T-cell (primary cell): ENCODE results near the gene IL22RA2. TPM values are rescaled to one million over a fixed set of nuclear protein-coding genes. Genes with fewer than 3 reads are reported as not detected.
A peak's percentile ranks its signal among the peaks of the same experiment; 100 is the strongest.

Experiments used
- ATAC-seq, 4 experiments: fragments of 200-7000 bp in 3 of 4; fragments of 150-1000 bp in 1 of 4; cut with Tn5 transposase; replicated peaks in 1 of 4; 1 replicate in 3 of 4; 2 replicates in 1 of 4; pipeline ENCODE4 v1.10.0; 2021; ENCODE audit warnings: moderate library complexity in 3 of 4, mild to moderate bottlenecking in 2 of 4, moderate number of reproducible peaks in 1 of 4
- CTCF ChIA-PET, 2 donors: fragments of 300-600 bp; sonication (Branson Sonifier 250); formaldehyde crosslinking; loops; one replicate each; lab custom pipeline; 2022; ENCODE audit warnings: antibody characterized with exemption in 2 of 2; lab: Charles Lee
- POLR2A ChIA-PET, 2 donors: fragments of 300-600 bp; sonication (Branson Sonifier 250); formaldehyde crosslinking; loops; one replicate each; lab custom pipeline; 2022; ENCODE audit warnings: antibody characterized with exemption in 2 of 2; lab: Charles Lee
- DNase-seq, 35 experiments: peaks; one replicate each; pipeline versions ENCODE4 v3.0.0 to v3.0.0-alpha.2; 2013 to 2023
- H3K27ac ChIP-seq: one replicate; pipeline ENCODE4 v1.5.1; 2013; ENCODE audit warnings: low read length
- H3K27me3 ChIP-seq, 2 experiments: replicated peaks in 1 of 2; 1 replicate in 1 of 2; 2 replicates in 1 of 2; pipeline versions ENCODE4 v1.6.1 to v1.7.0; 2013; ENCODE audit warnings: low read length in 1 of 2, mixed read lengths in 1 of 2; ENCODE audit not compliant: control insufficient read depth in 2 of 2, insufficient read depth in 2 of 2; ENCODE audit errors: extremely low read depth in 1 of 2
- H3K36me3 ChIP-seq, 2 donors: 1 replicate in 1 of 2; 2 replicates in 1 of 2; pipeline versions ENCODE4 v1.6.1 to v1.7.0; 2013; ENCODE audit warnings: low read length in 1 of 2; ENCODE audit not compliant: control insufficient read depth in 2 of 2, insufficient read depth in 1 of 2; ENCODE audit errors: extremely low read depth in 1 of 2
- H3K4me1 ChIP-seq, 2 experiments: 1 replicate in 1 of 2; 2 replicates in 1 of 2; pipeline versions ENCODE4 v1.6.1 to v1.7.0; 2013; ENCODE audit warnings: low read length in 2 of 2, mixed read lengths in 1 of 2; ENCODE audit not compliant: insufficient read depth in 2 of 2, control insufficient read depth in 1 of 2; ENCODE audit errors: extremely low read depth in 1 of 2
- H3K4me3 ChIP-seq, 2 donors: 1 replicate in 1 of 2; 2 replicates in 1 of 2; pipeline versions ENCODE4 v1.5.1 to v1.7.0; 2013; ENCODE audit warnings: mild to moderate bottlenecking in 2 of 2, low read length in 1 of 2, moderate library complexity in 1 of 2; ENCODE audit not compliant: control insufficient read depth in 1 of 2; ENCODE audit errors: extremely low read depth in 1 of 2
- H3K9me3 ChIP-seq: 2 replicates; pipeline ENCODE4 v1.7.0; 2013
- H3K27ac Mint-ChIP-seq, 2 donors: one replicate each; pipeline ENCODE4 v1.8.0; 2020 to 2021; ENCODE audit warnings: mild to moderate bottlenecking in 2 of 2, mixed read lengths in 2 of 2
- H3K27me3 Mint-ChIP-seq, 2 donors: one replicate each; pipeline ENCODE4 v1.8.0; 2021 to 2022; ENCODE audit warnings: mixed read lengths in 2 of 2
- H3K36me3 Mint-ChIP-seq: one replicate; pipeline ENCODE4 v1.8.0; 2021; ENCODE audit warnings: mixed read lengths
- H3K4me1 Mint-ChIP-seq, 3 donors: one replicate each; pipeline ENCODE4 v1.8.0; 2020 to 2022; ENCODE audit warnings: mixed read lengths in 3 of 3, mild to moderate bottlenecking in 1 of 3
- H3K4me3 Mint-ChIP-seq, 3 donors: one replicate each; pipeline ENCODE4 v1.8.0; 2020 to 2022; ENCODE audit warnings: mild to moderate bottlenecking in 3 of 3, mixed read lengths in 3 of 3, moderate library complexity in 3 of 3
- H3K9me3 Mint-ChIP-seq, 3 donors: one replicate each; pipeline ENCODE4 v1.8.0; 2020 to 2022; ENCODE audit warnings: mixed read lengths in 3 of 3
- WGBS: methylation state at CpG from one replicate; pipeline ENCODE4 v1.1.5; 2013; ENCODE audit warnings: missing lambda C conversion rate; ENCODE audit not compliant: insufficient coverage; 5-methylcytosine and 5-hydroxymethylcytosine counted together
- total RNA-seq, 35 experiments: library from RNA in 6 of 35; stranded (reverse) in 6 of 35; fragments of 120-200 nt in 1 of 35; gene quantifications; one replicate each; pipeline versions ENCODE4 v1.2.1 to v1.2.4 and lab custom pipeline; 2013 to 2026

The IL22RA2 gene
- total RNA-seq, 5 donors from 2014 or later (not counting 1 experiment from before 2014, with no cell fraction given): not detected

- Mint-ChIP-seq H3K36me3 (no peaks in the 10 kb centered on the region), H3K27me3 (peaks cover 8 to 22% of the 10 kb centered on the region in 2 donors), H3K9me3 (peaks cover 0 to 6% (median 0%) of the 10 kb centered on the region in 3 donors), H3K27ac (no peak overlapping the region), H3K4me3 (no peak overlapping the region), H3K4me1 (peaks cover 24 to 29% (median 25%) of the 10 kb centered on the region in 3 donors)
- CTCF ChIA-PET: interaction anchor here in 1 of 2 donors (0.7 kb wide), 1 partner anchor 901 kb away, joined by 3 read pairs; no protein-coding TSS in a partner anchor
- no peak overlapping the region for H3K4me3 ChIP-seq
- peaks cover 0 to 12% of the 10 kb centered on the region in 2 experiments for H3K4me1 ChIP-seq
- ATAC-seq: no peak
- POLR2A ChIA-PET: interaction anchor here in 1 of 2 donors (0.5 kb wide), 1 partner anchor 11 kb away, joined by 8 read pairs; no protein-coding TSS in a partner anchor
- no peaks in the 10 kb centered on the region for H3K27me3 ChIP-seq
- no peaks in the 10 kb centered on the region for H3K9me3 ChIP-seq
- H3K36me3 ChIP-seq: peaks cover 0 to 2% of the 10 kb centered on the region in 2 donors
- no peak for DNase-seq
- H3K27ac ChIP-seq: no peak overlapping the region
- no CpG with 5 or more reads among the region's 3 CpGs for WGBS
These were observed 12.7 kb downstream of the IL22RA2 start for GRCh38 chr6:137160763-137161162.

GRCh38 chr6:137159912-137160311 is 13.5 kb downstream of the IL22RA2 start:
- no peak for DNase-seq
- Mint-ChIP-seq H3K4me1 (peaks cover 20 to 26% (median 21%) of the 10 kb centered on the region in 3 donors), H3K36me3 (no peaks in the 10 kb centered on the region), H3K27me3 (peaks cover 8 to 22% of the 10 kb centered on the region in 2 donors), H3K4me3 (no peak overlapping the region), H3K27ac (no peak overlapping the region), H3K9me3 (peaks cover 0 to 6% (median 0%) of the 10 kb centered on the region in 3 donors)
- H3K9me3 ChIP-seq: no peaks in the 10 kb centered on the region
- peaks cover 0 to 2% of the 10 kb centered on the region in 2 donors for H3K36me3 ChIP-seq
- no peaks in the 10 kb centered on the region for H3K27me3 ChIP-seq
- ChIA-PET CTCF (no interaction called here), POLR2A (no interaction called here)
- no peak overlapping the region for H3K27ac ChIP-seq
- peaks cover 0 to 10% of the 10 kb centered on the region in 2 experiments for H3K4me1 ChIP-seq
- no peak overlapping the region for H3K4me3 ChIP-seq
- no peak for ATAC-seq

GRCh38 chr6:137157601-137158000 is 15.8 kb downstream of the IL22RA2 start:
- Histone ChIP-seq H3K9me3 (no peaks in the 10 kb centered on the region), H3K27me3 (no peaks in the 10 kb centered on the region), H3K4me3 (no peak overlapping the region), H3K27ac (no peak overlapping the region), H3K4me1 (peaks cover 0 to 9% of the 10 kb centered on the region in 2 experiments), H3K36me3 (peaks cover 0 to 2% of the 10 kb centered on the region in 2 donors)
- Mint-ChIP-seq H3K27me3 (peaks cover 8 to 22% of the 10 kb centered on the region in 2 donors), H3K4me1 (peaks cover 13 to 22% (median 13%) of the 10 kb centered on the region in 3 donors), H3K36me3 (no peaks in the 10 kb centered on the region), H3K9me3 (no peaks in the 10 kb centered on the region), H3K27ac (no peak overlapping the region), H3K4me3 (no peak overlapping the region)
- DNase-seq: no peak
- ChIA-PET POLR2A (no interaction called here), CTCF (no interaction called here)
- 100% methylated on average over 2 of the region's 4 CpGs for WGBS
- no peak for ATAC-seq

GRCh38 chr6:137156650-137157049 is 16.8 kb downstream of the IL22RA2 start:
- DNase-seq (no peak), ATAC-seq (no peak)
- H3K4me1 ChIP-seq: peaks cover 0 to 9% of the 10 kb centered on the region in 2 experiments
- Mint-ChIP-seq H3K36me3 (no peaks in the 10 kb centered on the region), H3K4me3 (no peak overlapping the region), H3K27ac (no peak overlapping the region), H3K27me3 (peaks cover 5 to 18% of the 10 kb centered on the region in 2 donors), H3K4me1 (peaks cover 13 to 22% (median 13%) of the 10 kb centered on the region in 3 donors), H3K9me3 (no peaks in the 10 kb centered on the region)
- no peaks in the 10 kb centered on the region for H3K27me3 ChIP-seq
- peaks cover 0 to 2% of the 10 kb centered on the region in 2 donors for H3K36me3 ChIP-seq
- POLR2A ChIA-PET: interaction anchor here in 1 of 2 donors (1.1 kb wide), 1 partner anchor 10 kb away, joined by 3 read pairs; no protein-coding TSS in a partner anchor
- H3K4me3 ChIP-seq: no peak overlapping the region
- CTCF ChIA-PET: no interaction called here
- H3K9me3 ChIP-seq: no peaks in the 10 kb centered on the region
- WGBS: no CpG with 5 or more reads among the region's 1 CpG
- no peak overlapping the region for H3K27ac ChIP-seq

- H3K36me3 Mint-ChIP-seq: no peaks in the 10 kb centered on the region
- POLR2A ChIA-PET: interaction anchor here in 1 of 2 donors (0.6 to 1.1 kb wide), 2 partner anchors 10 to 551 kb away, joined by 3 read pairs; no protein-coding TSS in a partner anchor
- DNase-seq (peak in 14 of 35 experiments; percentile 5 to 71 (median 14)), ATAC-seq (peak; percentile 61 to 93 (median 84))
- Histone ChIP-seq H3K9me3 (no peaks in the 10 kb centered on the region), H3K27ac (no peak overlapping the region), H3K4me3 (no peak overlapping the region), H3K4me1 (peaks cover 0 to 9% of the 10 kb centered on the region in 2 experiments), H3K27me3 (no peaks in the 10 kb centered on the region), H3K36me3 (peaks cover 0 to 2% of the 10 kb centered on the region in 2 donors)
- WGBS: no CpG with 5 or more reads among the region's 2 CpGs
- H3K9me3 Mint-ChIP-seq: no peaks in the 10 kb centered on the region
- CTCF ChIA-PET: interaction anchor here in 1 of 2 donors (1.1 kb wide), 1 partner anchor 61 kb away, joined by 5 read pairs; no protein-coding TSS in a partner anchor
- H3K4me3 Mint-ChIP-seq: peak overlapping the region in 1 of 3 donors; percentile 54
- peaks cover 13 to 19% (median 13%) of the 10 kb centered on the region in 3 donors for H3K4me1 Mint-ChIP-seq
- peaks cover 5 to 14% of the 10 kb centered on the region in 2 donors for H3K27me3 Mint-ChIP-seq
- H3K27ac Mint-ChIP-seq: peak overlapping the region in 1 of 2 donors; percentile 60
These were observed 17.6 kb downstream of the IL22RA2 start for GRCh38 chr6:137155830-137156229.

- POLR2A ChIA-PET: interaction anchor here in 1 of 2 donors (0.6 kb wide), 3 partner anchors 10 to 706 kb away, joined by 3 to 8 read pairs (median 5); no protein-coding TSS in a partner anchor
- Mint-ChIP-seq H3K4me1 (peaks cover 0 to 6% (median 0%) of the 10 kb centered on the region in 3 donors), H3K4me3 (no peak overlapping the region), H3K36me3 (no peaks in the 10 kb centered on the region), H3K27ac (no peak overlapping the region), H3K27me3 (no peaks in the 10 kb centered on the region), H3K9me3 (no peaks in the 10 kb centered on the region)
- DNase-seq (peak in 1 of 35 experiments; percentile 2), ATAC-seq (peak in 1 of 4 experiments; percentile 57)
- H3K27me3 ChIP-seq: no peaks in the 10 kb centered on the region
- no peaks in the 10 kb centered on the region for H3K36me3 ChIP-seq
- H3K27ac ChIP-seq: no peak overlapping the region
- no peaks in the 10 kb centered on the region for H3K9me3 ChIP-seq
- no CpG with 5 or more reads among the region's 3 CpGs for WGBS
- CTCF ChIA-PET: interaction anchor here in 1 of 2 donors (0.6 kb wide), 2 partner anchors 46 to 126 kb away, joined by 3 to 4 read pairs; no protein-coding TSS in a partner anchor
- H3K4me1 ChIP-seq: no peaks in the 10 kb centered on the region
- no peak overlapping the region for H3K4me3 ChIP-seq
These were observed 23.4 kb downstream of the IL22RA2 start for GRCh38 chr6:137150072-137150471.
